Naive thymus-derived CD4-positive, alpha-beta T cell (primary cell): ENCODE data around the gene KREMEN1. TPM values are rescaled to one million over a fixed set of nuclear protein-coding genes. Genes with fewer than 3 reads are reported as not detected.
A peak's percentile ranks its signal among the peaks of the same experiment; 100 is the strongest.
"Not testable (repeated sequence)": the region's sequence is repeated elsewhere in the genome, so short reads cannot be mapped to it uniquely, and the experiment has no call there.

ENCODE experiments used
- ATAC-seq: fragments of 150-1000 bp; cut with Tn5 transposase; 2 replicates; pipeline ENCODE4 v1.10.0; 2021; ENCODE audit warnings: mild to moderate bottlenecking, moderate library complexity
- CTCF ChIA-PET: fragments of 350-600 bp; sonication (Branson Sonifier 250); formaldehyde crosslinking; loops from one replicate; lab custom pipeline; 2021; ENCODE audit warnings: antibody characterized with exemption; lab: Charles Lee
- POLR2A ChIA-PET: fragments of 350-600 bp; sonication (Branson Sonifier 250); formaldehyde crosslinking; loops from one replicate; lab custom pipeline; 2021; ENCODE audit warnings: antibody characterized with exemption, inconsistent platforms; lab: Charles Lee
- DNase-seq, 9 donors: peaks; one replicate each; pipeline versions ENCODE4 v3.0.0 to v3.0.0-alpha.2; 2020 to 2022; ENCODE audit warnings: mixed read lengths in 1 of 9
- H3K27ac ChIP-seq: one replicate; pipeline ENCODE4 v1.7.0; 2013; ENCODE audit warnings: mild to moderate bottlenecking, low read depth, low read length, moderate library complexity
- H3K27me3 ChIP-seq, 2 donors: one replicate each; pipeline ENCODE4 v1.7.0; 2013; ENCODE audit warnings: low read length in 2 of 2, mild to moderate bottlenecking in 2 of 2, moderate library complexity in 2 of 2; ENCODE audit not compliant: control insufficient read depth in 2 of 2, insufficient read depth in 2 of 2
- H3K36me3 ChIP-seq, 3 experiments: 1 replicate in 2 of 3; 2 replicates in 1 of 3; pipeline ENCODE4 v1.7.0; 2013; ENCODE audit warnings: low read length in 3 of 3, mild to moderate bottlenecking in 3 of 3, moderate library complexity in 1 of 3; ENCODE audit not compliant: insufficient read depth in 3 of 3, control insufficient read depth in 2 of 3
- H3K4me1 ChIP-seq, 2 donors: one replicate each; pipeline ENCODE4 v1.7.0; 2013; ENCODE audit warnings: low read length in 2 of 2, mild to moderate bottlenecking in 2 of 2, moderate library complexity in 1 of 2; ENCODE audit not compliant: control insufficient read depth in 2 of 2, insufficient read depth in 2 of 2
- H3K4me3 ChIP-seq: 2 replicates; pipeline ENCODE4 v1.7.0; 2013; ENCODE audit warnings: mild to moderate bottlenecking, low read length
- H3K9me3 ChIP-seq, 3 experiments: 1 replicate in 2 of 3; 2 replicates in 1 of 3; pipeline ENCODE4 v1.7.0; 2013; ENCODE audit warnings: low read length in 3 of 3; ENCODE audit not compliant: control insufficient read depth in 2 of 3
- H3K27ac Mint-ChIP-seq, 9 donors: one replicate each; pipeline ENCODE4 v1.8.0; 2020 to 2022; ENCODE audit warnings: mixed read lengths in 9 of 9, mild to moderate bottlenecking in 8 of 9, moderate library complexity in 5 of 9, inconsistent platforms in 2 of 9
- H3K27me3 Mint-ChIP-seq, 5 donors: one replicate each; pipeline ENCODE4 v1.8.0; 2021 to 2022; ENCODE audit warnings: mixed read lengths in 5 of 5, mild to moderate bottlenecking in 1 of 5
- H3K36me3 Mint-ChIP-seq, 5 donors: one replicate each; pipeline ENCODE4 v1.8.0; 2020 to 2022; ENCODE audit warnings: mixed read lengths in 5 of 5, mild to moderate bottlenecking in 3 of 5, inconsistent platforms in 1 of 5
- H3K4me1 Mint-ChIP-seq, 7 donors: one replicate each; pipeline ENCODE4 v1.8.0; 2020 to 2022; ENCODE audit warnings: mixed read lengths in 7 of 7, mild to moderate bottlenecking in 3 of 7, inconsistent platforms in 1 of 7
- H3K4me3 Mint-ChIP-seq, 10 donors: one replicate each; pipeline ENCODE4 v1.8.0; 2020 to 2022; ENCODE audit warnings: mild to moderate bottlenecking in 10 of 10, mixed read lengths in 10 of 10, moderate library complexity in 6 of 10, inconsistent platforms in 2 of 10
- H3K9me3 Mint-ChIP-seq, 11 donors: one replicate each; pipeline ENCODE4 v1.8.0; 2020 to 2022; ENCODE audit warnings: mixed read lengths in 11 of 11, mild to moderate bottlenecking in 4 of 11, inconsistent platforms in 1 of 11, moderate library complexity in 1 of 11
- intact Hi-C, 2 donors: fragments of 100-400 bp; cut with micrococcal nuclease; formaldehyde crosslinking; loops; one replicate each; pipeline ENCODE4 v1.15.1; 2023
- polyA plus RNA-seq, 2 donors: library from polyadenylated mRNA; unstranded; fragments of 300-500 nt; fragmentation: Illumina TruSeq; gene quantifications; one replicate each; pipeline ENCODE4 v1.2.3, GENCODE V29; 2021
- total RNA-seq, 6 experiments: library from RNA in 5 of 6; stranded (reverse) in 5 of 6; gene quantifications; 1 replicate in 5 of 6; 2 replicates in 1 of 6; pipeline ENCODE4 v1.2.3 and lab custom pipeline; 2021 to 2026

KREMEN1 gene
- total and polyA plus RNA-seq, 7 experiments from 2014 or later: 1.1 TPM; not detected in 6

GRCh38 chr22:29115682-29116288 lies 43.0 kb downstream of the KREMEN1 start:
- ATAC-seq (no peak), DNase-seq (no peak)
- Histone ChIP-seq H3K27me3 (peaks cover 0 to 3% of the 10 kb centered on the region in 2 donors), H3K9me3 (no peaks in the 10 kb centered on the region), H3K36me3 (no peaks in the 10 kb centered on the region), H3K27ac (no peak overlapping the region), H3K4me3 (no peak overlapping the region), H3K4me1 (no peaks in the 10 kb centered on the region)
- H3K9me3 Mint-ChIP-seq: peaks cover 5 to 14% (median 10%) of the 10 kb centered on the region in 11 donors
- intact Hi-C loops: no loop called here
- CTCF ChIA-PET: no interaction called here
- POLR2A ChIA-PET: no interaction called here
- no peak overlapping the region for H3K27ac Mint-ChIP-seq
- peaks cover 4 to 11% (median 6%) of the 10 kb centered on the region in 5 donors for H3K36me3 Mint-ChIP-seq
- peaks cover 0 to 5% (median 0%) of the 10 kb centered on the region in 7 donors for H3K4me1 Mint-ChIP-seq
- no peak overlapping the region for H3K4me3 Mint-ChIP-seq
- H3K27me3 Mint-ChIP-seq: peaks cover 29 to 58% (median 46%) of the 10 kb centered on the region in 5 donors

- H3K36me3 ChIP-seq: no peaks in the 10 kb centered on the region
- CTCF ChIA-PET: no interaction called here
- POLR2A ChIA-PET: no interaction called here
- H3K9me3 ChIP-seq: no peaks in the 10 kb centered on the region
- ATAC-seq (no peak), DNase-seq (peak in 1 of 9 donors; percentile 16)
- H3K27me3 Mint-ChIP-seq: peaks cover 29 to 58% (median 45%) of the 10 kb centered on the region in 5 donors
- no peak overlapping the region for H3K27ac ChIP-seq
- peaks cover 0 to 5% (median 0%) of the 10 kb centered on the region in 7 donors for H3K4me1 Mint-ChIP-seq
- H3K4me1 ChIP-seq: no peaks in the 10 kb centered on the region
- H3K9me3 Mint-ChIP-seq: peaks cover 5 to 14% (median 10%) of the 10 kb centered on the region in 11 donors
- peaks cover 0 to 3% of the 10 kb centered on the region in 2 donors for H3K27me3 ChIP-seq
- H3K4me3 ChIP-seq: no peak overlapping the region
- intact Hi-C loops: no loop called here
- no peak overlapping the region for H3K4me3 Mint-ChIP-seq
- H3K36me3 Mint-ChIP-seq: peaks cover 4 to 11% (median 6%) of the 10 kb centered on the region in 5 donors
- H3K27ac Mint-ChIP-seq: no peak overlapping the region
Measured at GRCh38 chr22:29116397-29117123, 43.7 kb downstream of the KREMEN1 start.

GRCh38 chr22:29117799-29118477 lies 45.1 kb downstream of the KREMEN1 start:
- peaks cover 26 to 58% (median 44%) of the 10 kb centered on the region in 5 donors for H3K27me3 Mint-ChIP-seq
- H3K9me3 Mint-ChIP-seq: peaks cover 5 to 14% (median 10%) of the 10 kb centered on the region in 11 donors

GRCh38 chr22:29120098-29120912 lies 47.5 kb downstream of the KREMEN1 start:
- H3K4me1 Mint-ChIP-seq, H3K27me3 ChIP-seq, H3K9me3 ChIP-seq, H3K36me3 ChIP-seq, ATAC-seq, CTCF ChIA-PET, intact Hi-C loops, H3K4me3 ChIP-seq, H3K27ac ChIP-seq, POLR2A ChIA-PET, H3K4me1 ChIP-seq: not testable (repeated sequence)
- peaks cover 24 to 40% (median 33%) of the 10 kb centered on the region in 5 donors for H3K27me3 Mint-ChIP-seq
- peaks cover 5 to 14% (median 10%) of the 10 kb centered on the region in 11 donors for H3K9me3 Mint-ChIP-seq
- peak in 1 of 9 donors; percentile 20 for DNase-seq
- H3K4me3 Mint-ChIP-seq: peak overlapping the region in 3 of 10 donors; percentile 2 to 42 (median 18)
- peaks cover 4 to 11% (median 6%) of the 10 kb centered on the region in 5 donors for H3K36me3 Mint-ChIP-seq
- peak overlapping the region in 6 of 9 donors; percentile 0 to 80 (median 8) for H3K27ac Mint-ChIP-seq

More at GRCh38 chr22:29117799-29118477, 45.1 kb downstream of the KREMEN1 start:
- Histone ChIP-seq H3K4me1 (no peaks in the 10 kb centered on the region), H3K27me3 (peaks cover 0 to 3% of the 10 kb centered on the region in 2 donors), H3K27ac (no peak overlapping the region), H3K4me3 (no peak overlapping the region), H3K9me3 (no peaks in the 10 kb centered on the region), H3K36me3 (no peaks in the 10 kb centered on the region)
- ChIA-PET CTCF (no interaction called here), POLR2A (no interaction called here)
- H3K36me3 Mint-ChIP-seq: peaks cover 4 to 11% (median 6%) of the 10 kb centered on the region in 5 donors
- no peak overlapping the region for H3K27ac Mint-ChIP-seq
- no peak overlapping the region for H3K4me3 Mint-ChIP-seq
- intact Hi-C loops: no loop called here
- DNase-seq (no peak), ATAC-seq (peak; percentile 75)
- H3K4me1 Mint-ChIP-seq: peaks cover 0 to 7% (median 0%) of the 10 kb centered on the region in 7 donors

GRCh38 chr22:29121124-29121523 lies 48.3 kb downstream of the KREMEN1 start:
- POLR2A ChIA-PET: interaction anchor here (0.7 kb wide), 1 partner anchor 42 kb away, joined by 3 read pairs; no protein-coding TSS in a partner anchor
- intact Hi-C loops: no loop called here
- peak in 1 of 9 donors; percentile 7 for DNase-seq

GRCh38 chr22:29122041-29122440 lies 49.2 kb downstream of the KREMEN1 start:
- Histone ChIP-seq H3K36me3 (no peaks in the 10 kb centered on the region), H3K9me3 (no peaks in the 10 kb centered on the region), H3K4me3 (no peak overlapping the region), H3K27ac (no peak overlapping the region), H3K27me3 (peaks cover 0 to 3% of the 10 kb centered on the region in 2 donors), H3K4me1 (no peaks in the 10 kb centered on the region)
- peaks cover 18 to 26% (median 23%) of the 10 kb centered on the region in 5 donors for H3K27me3 Mint-ChIP-seq
- intact Hi-C loops: no loop called here
- H3K4me1 Mint-ChIP-seq: peaks cover 0 to 10% (median 0%) of the 10 kb centered on the region in 7 donors
- peak overlapping the region in 1 of 10 donors; percentile 8 for H3K4me3 Mint-ChIP-seq
- peaks cover 4 to 11% (median 6%) of the 10 kb centered on the region in 5 donors for H3K36me3 Mint-ChIP-seq
- CTCF ChIA-PET: no interaction called here
- no peak overlapping the region for H3K27ac Mint-ChIP-seq
- H3K9me3 Mint-ChIP-seq: peaks cover 5 to 14% (median 8%) of the 10 kb centered on the region in 11 donors
- ATAC-seq (no peak), DNase-seq (peak in 1 of 9 donors; percentile 9)
- POLR2A ChIA-PET: no interaction called here

More at GRCh38 chr22:29121124-29121523, 48.3 kb downstream of the KREMEN1 start:
- Histone ChIP-seq H3K36me3 (no peaks in the 10 kb centered on the region), H3K4me3 (no peak overlapping the region), H3K4me1 (no peaks in the 10 kb centered on the region), H3K27ac (no peak overlapping the region), H3K27me3 (peaks cover 0 to 3% of the 10 kb centered on the region in 2 donors), H3K9me3 (no peaks in the 10 kb centered on the region)
- Mint-ChIP-seq H3K4me3 (no peak overlapping the region), H3K27me3 (peaks cover 17 to 32% (median 25%) of the 10 kb centered on the region in 5 donors), H3K4me1 (peaks cover 0 to 7% (median 0%) of the 10 kb centered on the region in 7 donors), H3K27ac (peak overlapping the region in 1 of 9 donors; percentile 15), H3K9me3 (peaks cover 5 to 14% (median 10%) of the 10 kb centered on the region in 11 donors), H3K36me3 (peaks cover 4 to 11% (median 6%) of the 10 kb centered on the region in 5 donors)
- CTCF ChIA-PET: no interaction called here
- no peak for ATAC-seq
